Bronchial epithelial cell (primary cell): ENCODE results near the gene SLC22A4. TPM values are rescaled to one million over a fixed set of nuclear protein-coding genes. Genes with fewer than 3 reads are reported as not detected.

Source experiments
- DNase-seq: peaks from one replicate; pipeline ENCODE4 v3.0.0-alpha.2; 2010; ENCODE audit warnings: low read depth
- FAIRE-seq: peaks from 2 replicates; lab custom pipeline; 2011; peaks lifted over from hg19 to GRCh38; lab: Jason Lieb, UNC
- H3K27me3 ChIP-seq: 2 replicates; pipeline ENCODE4 v1.5.1; 2011; ENCODE audit warnings: low read length; ENCODE audit not compliant: control insufficient read depth, insufficient read depth
- H3K36me3 ChIP-seq: 2 replicates; pipeline ENCODE4 v1.5.1; 2011; ENCODE audit warnings: low read length; ENCODE audit not compliant: control insufficient read depth, insufficient read depth
- H3K4me3 ChIP-seq: 2 replicates; pipeline ENCODE4 v1.5.1; 2011; ENCODE audit warnings: mild to moderate bottlenecking, low read depth, low read length, control low read depth
- CTCF ChIP-seq: IDR thresholded peaks from 2 replicates; pipeline ENCODE4 v1.5.1; 2011; ENCODE audit warnings: mild to moderate bottlenecking, moderate library complexity, low read length, control low read depth, inconsistent platforms; ENCODE audit not compliant: insufficient read depth, severe bottlenecking
- total RNA-seq: library from RNA; depleted of rRNA; stranded (reverse); fragments of >200 nt; gene quantifications from 2 replicates; pipeline ENCODE4 v1.2.1, GENCODE V29; 2014

The SLC22A4 gene
- total RNA-seq, 1 donor from 2014 or later: 0.26 TPM

GRCh38 chr5:132389585-132390286, 95.5 kb downstream of the SLC22A4 start:
- TF ChIP-seq CTCF: no peak
- DNase-seq: peak; percentile 100
- Histone ChIP-seq H3K4me3 (no peak overlapping the region), H3K27me3 (no peaks in the 10 kb centered on the region), H3K36me3 (peaks cover 4% of the 10 kb centered on the region)
- peak; percentile 98 for FAIRE-seq

- H3K4me3 ChIP-seq: no peak overlapping the region
Observed at GRCh38 chr5:132391247-132391646, 97.1 kb downstream of the SLC22A4 start.

GRCh38 chr5:132391870-132392269, 97.7 kb downstream of the SLC22A4 start:
- Histone ChIP-seq H3K36me3 (peaks cover 5% of the 10 kb centered on the region), H3K27me3 (no peaks in the 10 kb centered on the region), H3K4me3 (no peak overlapping the region)
- DNase-seq (no peak), FAIRE-seq (no peak)
- TF ChIP-seq CTCF: no peak

More at GRCh38 chr5:132391247-132391646, 97.1 kb downstream of the SLC22A4 start:
- no peak for TF ChIP-seq CTCF
- peaks cover 5% of the 10 kb centered on the region for H3K36me3 ChIP-seq
- no peak for DNase-seq
- no peak for FAIRE-seq
- H3K27me3 ChIP-seq: no peaks in the 10 kb centered on the region

- Histone ChIP-seq H3K27me3 (no peaks in the 10 kb centered on the region), H3K36me3 (peaks cover 4% of the 10 kb centered on the region), H3K4me3 (no peak overlapping the region)
- no peak for TF ChIP-seq CTCF
- no peak for DNase-seq
- no peak for FAIRE-seq
Observed at GRCh38 chr5:132392411-132392810, 98.2 kb downstream of the SLC22A4 start.

GRCh38 chr5:132392978-132393825, 99.0 kb downstream of the SLC22A4 start:
- TF ChIP-seq CTCF: no peak
- FAIRE-seq (no peak), DNase-seq (no peak)
- Histone ChIP-seq H3K27me3 (no peaks in the 10 kb centered on the region), H3K36me3 (peaks cover 4% of the 10 kb centered on the region), H3K4me3 (no peak overlapping the region)

Other genes starting within 250 kb of the SLC22A4 start
- not detected in 2 replicates for gene IL3, start 233.7 kb upstream of the SLC22A4 start, total RNA-seq
- not detected in 2 replicates for gene CSF2, start 220.6 kb upstream of the SLC22A4 start, total RNA-seq
- gene P4HA2, start 66.5 kb upstream of the SLC22A4 start, total RNA-seq: 174 and 190 TPM in 2 replicates
- gene PDLIM4, start 36.7 kb upstream of the SLC22A4 start, total RNA-seq: 12.9 and 18.8 TPM in 2 replicates
- gene SLC22A5, start 75.3 kb downstream of the SLC22A4 start, total RNA-seq: 7.1 and 9.6 TPM in 2 replicates
- gene IRF1, start 196.4 kb downstream of the SLC22A4 start, total RNA-seq: 2.9 and 7.4 TPM in 2 replicates
- not detected in 2 replicates for gene IL5, start 249.1 kb downstream of the SLC22A4 start, total RNA-seq